ENCODE data around the gene TAB3. TPM values are rescaled to one million over a fixed set of nuclear protein-coding genes. Genes with fewer than 3 reads are reported as not detected.

The TAB3 gene
- total and polyA plus RNA-seq, 8 donors, result 14.8 to 31.1 (median 28.4) TPM

DNA sequence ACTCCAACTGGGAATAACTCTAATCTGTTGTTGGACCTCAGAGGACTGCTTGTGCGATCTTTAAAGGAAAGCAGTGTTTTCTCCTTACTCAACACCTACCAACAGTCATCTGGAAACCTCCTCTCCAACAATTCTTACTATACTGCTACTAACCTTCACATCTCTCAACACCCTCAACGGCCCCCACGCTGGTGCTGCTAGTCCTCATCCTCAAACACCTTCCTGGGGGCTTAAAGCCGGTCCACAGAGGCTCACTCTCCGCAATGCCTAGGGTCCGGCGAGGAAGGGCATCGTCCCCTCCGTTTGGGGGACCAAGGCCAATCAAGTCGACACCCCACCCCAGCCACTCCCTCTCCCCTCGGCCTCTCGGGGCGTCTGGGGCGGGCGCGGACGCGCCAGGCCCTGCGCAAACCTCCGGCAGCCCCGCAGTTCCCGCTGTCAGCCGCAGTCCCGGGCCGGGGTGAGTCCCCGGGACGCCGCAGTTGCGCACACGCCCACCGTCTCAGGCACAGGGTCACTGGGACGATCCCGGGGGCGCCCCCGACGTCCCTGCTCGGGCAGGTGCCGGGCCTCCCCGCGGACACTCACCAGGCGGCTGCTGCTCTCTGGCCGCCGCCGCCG, 418 bp downstream of the TAB3 start:
- Histone ChIP-seq H3K36me3 (no peaks in the 10 kb centered on the region), H3K9me3 (no peaks in the 10 kb centered on the region), H3K27me3 (no peaks in the 10 kb centered on the region), H3K4me3 (peak overlapping the region; percentile 62 to 73), H3K27ac (peak overlapping the region; percentile 73 to 87), H3K4me1 (peaks cover 0 to 14% of the 10 kb centered on the region in 2 donors)
- TF ChIP-seq, protein P1, sequence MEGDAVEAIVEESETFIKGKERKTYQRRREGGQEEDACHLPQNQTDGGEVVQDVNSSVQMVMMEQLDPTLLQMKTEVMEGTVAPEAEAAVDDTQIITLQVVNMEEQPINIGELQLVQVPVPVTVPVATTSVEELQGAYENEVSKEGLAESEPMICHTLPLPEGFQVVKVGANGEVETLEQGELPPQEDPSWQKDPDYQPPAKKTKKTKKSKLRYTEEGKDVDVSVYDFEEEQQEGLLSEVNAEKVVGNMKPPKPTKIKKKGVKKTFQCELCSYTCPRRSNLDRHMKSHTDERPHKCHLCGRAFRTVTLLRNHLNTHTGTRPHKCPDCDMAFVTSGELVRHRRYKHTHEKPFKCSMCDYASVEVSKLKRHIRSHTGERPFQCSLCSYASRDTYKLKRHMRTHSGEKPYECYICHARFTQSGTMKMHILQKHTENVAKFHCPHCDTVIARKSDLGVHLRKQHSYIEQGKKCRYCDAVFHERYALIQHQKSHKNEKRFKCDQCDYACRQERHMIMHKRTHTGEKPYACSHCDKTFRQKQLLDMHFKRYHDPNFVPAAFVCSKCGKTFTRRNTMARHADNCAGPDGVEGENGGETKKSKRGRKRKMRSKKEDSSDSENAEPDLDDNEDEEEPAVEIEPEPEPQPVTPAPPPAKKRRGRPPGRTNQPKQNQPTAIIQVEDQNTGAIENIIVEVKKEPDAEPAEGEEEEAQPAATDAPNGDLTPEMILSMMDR (IDR thresholded peaks at IDR 0.05), result no peak
- peak; percentile 13 for ATAC-seq
- intact Hi-C loops (cut with DNase I), result no loop called here
- DNase-seq, result peak in 1 of 4 donors; percentile 34

DNA sequence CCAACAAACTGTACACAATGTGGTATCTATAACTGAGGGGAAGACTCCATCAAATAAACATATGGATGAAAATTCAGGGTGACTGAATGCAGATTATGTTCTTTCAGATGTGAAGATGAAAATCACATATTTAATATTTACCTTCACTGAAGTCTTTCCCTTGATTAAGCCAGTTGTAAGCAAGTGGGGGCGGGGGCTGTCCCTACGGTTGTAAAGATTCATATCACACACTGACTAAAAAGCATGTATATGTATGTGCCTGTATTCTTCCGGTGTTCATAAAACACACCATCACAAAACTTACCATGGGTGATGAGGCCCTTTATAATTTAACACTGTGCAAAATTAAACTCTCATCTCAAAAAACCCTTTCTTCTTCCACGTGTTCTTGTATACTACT, 1.3 kb downstream of the TAB3 start:
- intact Hi-C loops (cut with DNase I), result no loop called here
- peaks cover 0 to 14% of the 10 kb centered on the region in 2 donors for H3K4me1 ChIP-seq
- H3K4me3 ChIP-seq, result peak overlapping the region in 1 of 2 donors; percentile 73
- H3K9me3 ChIP-seq, result no peaks in the 10 kb centered on the region
- no peak overlapping the region for H3K27ac ChIP-seq
- no peak for ATAC-seq
- DNase-seq, result no peak
- TF ChIP-seq, protein P1 (IDR thresholded peaks at IDR 0.05), result no peak
- H3K36me3 ChIP-seq, result no peaks in the 10 kb centered on the region
- H3K27me3 ChIP-seq, result no peaks in the 10 kb centered on the region

DNA sequence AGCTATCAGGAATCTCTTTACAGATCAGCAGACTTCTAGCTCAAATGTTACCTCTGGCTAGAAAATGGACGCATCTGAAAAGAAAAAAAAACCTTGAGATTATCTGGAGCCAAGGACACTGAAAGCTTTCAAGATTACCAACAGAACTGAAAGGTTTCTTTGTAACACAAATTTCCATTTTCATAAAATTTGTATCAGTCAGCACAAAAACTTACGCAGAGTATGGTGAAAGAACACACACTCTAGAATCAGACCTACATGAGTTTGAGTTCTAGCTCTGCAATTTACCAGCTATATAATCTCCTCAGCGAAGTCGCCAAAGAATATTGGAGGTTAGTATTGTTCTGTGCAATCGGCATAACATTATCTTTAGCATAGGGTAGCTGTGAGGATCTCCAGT, 1.8 kb downstream of the TAB3 start:
- ATAC-seq (no peak), DNase-seq (no peak)
- H3K36me3 ChIP-seq, result no peaks in the 10 kb centered on the region
- no peaks in the 10 kb centered on the region for H3K27me3 ChIP-seq
- H3K27ac ChIP-seq, result no peak overlapping the region
- no peak overlapping the region for H3K4me3 ChIP-seq
- intact Hi-C loops (cut with DNase I), result no loop called here
- H3K9me3 ChIP-seq, result no peaks in the 10 kb centered on the region
- TF ChIP-seq, protein P1 (IDR thresholded peaks at IDR 0.05), result no peak
- H3K4me1 ChIP-seq, result peaks cover 0 to 14% of the 10 kb centered on the region in 2 donors

DNA sequence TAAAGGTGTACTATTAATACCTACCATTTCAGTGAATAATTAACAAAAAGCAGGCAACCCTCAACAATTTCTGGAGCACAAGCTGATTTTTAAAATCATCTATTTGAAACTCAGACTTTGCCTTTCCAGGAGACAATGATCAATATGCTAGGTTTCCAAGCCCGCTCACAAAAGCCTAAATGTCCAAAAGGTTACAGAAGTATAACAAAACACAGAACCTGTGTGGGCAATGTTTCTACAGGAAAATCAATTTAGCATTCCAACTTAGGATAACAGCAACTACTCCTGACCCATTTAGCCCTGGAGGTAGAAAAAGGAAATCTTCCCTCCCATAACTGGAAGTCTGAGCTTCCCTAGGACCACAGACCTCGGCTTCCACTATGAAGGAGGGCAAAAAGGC, 3.9 kb downstream of the TAB3 start:
- intact Hi-C loops (cut with DNase I), result no loop called here
- ATAC-seq (no peak), DNase-seq (no peak)
- Histone ChIP-seq H3K4me1 (peaks cover 0 to 14% of the 10 kb centered on the region in 2 donors), H3K27ac (no peak overlapping the region), H3K9me3 (no peaks in the 10 kb centered on the region), H3K4me3 (no peak overlapping the region), H3K36me3 (no peaks in the 10 kb centered on the region), H3K27me3 (no peaks in the 10 kb centered on the region)
- TF ChIP-seq, protein P1 (IDR thresholded peaks at IDR 0.05), result no peak

DNA sequence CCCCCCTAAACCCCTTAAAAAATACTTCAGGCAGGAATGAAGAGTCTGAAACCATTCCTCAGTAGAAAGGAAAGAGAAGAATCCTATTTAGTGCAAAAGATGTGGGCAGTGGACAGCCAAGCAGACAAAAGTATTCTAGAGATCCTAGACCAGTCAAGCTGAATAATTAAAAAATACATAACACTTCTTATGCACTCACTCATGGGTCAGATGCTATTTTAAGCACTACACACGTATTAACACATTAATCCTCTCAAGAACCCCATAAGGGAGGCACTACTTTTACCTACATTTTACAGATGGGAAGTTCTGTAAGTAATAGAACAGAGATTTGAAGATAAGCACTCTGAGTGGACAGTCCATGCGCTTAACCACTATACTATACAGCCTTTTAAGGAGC, 5.9 kb downstream of the TAB3 start:
- DNase-seq, result no peak
- peaks cover 0 to 14% of the 10 kb centered on the region in 2 donors for H3K4me1 ChIP-seq
- ATAC-seq, result no peak
- H3K36me3 ChIP-seq, result no peaks in the 10 kb centered on the region
- no peaks in the 10 kb centered on the region for H3K9me3 ChIP-seq
- TF ChIP-seq, protein P1 (IDR thresholded peaks at IDR 0.05), result no peak
- no peak overlapping the region for H3K27ac ChIP-seq
- H3K27me3 ChIP-seq, result no peaks in the 10 kb centered on the region
- H3K4me3 ChIP-seq, result no peak overlapping the region
- intact Hi-C loops (cut with DNase I), result no loop called here

Data from left lung (tissue), 10 donors.